GM12865 (cell line): ENCODE data around the gene VPS26B.
"Not testable (repeated sequence)": the region's sequence is repeated elsewhere in the genome, so short reads cannot be mapped to it uniquely, and the experiment has no call there.

ENCODE experiments used
- DNase-seq: peaks from one replicate; pipeline ENCODE4 v3.0.0; 2010; ENCODE audit warnings: low read depth
- H3K4me3 ChIP-seq: 2 replicates; pipeline ENCODE4 v1.5.1; 2011; ENCODE audit warnings: mild to moderate bottlenecking, low read depth, low read length, control low read depth
- TF ChIP-seq, protein P1 (sequence below): IDR thresholded peaks from 2 replicates; pipeline ENCODE4 v1.5.1; 2011; ENCODE audit warnings: low read length, control low read depth, low read depth, inconsistent platforms; ENCODE audit not compliant: insufficient read depth; ENCODE audit errors: missing control alignments

VPS26B gene

DNA sequence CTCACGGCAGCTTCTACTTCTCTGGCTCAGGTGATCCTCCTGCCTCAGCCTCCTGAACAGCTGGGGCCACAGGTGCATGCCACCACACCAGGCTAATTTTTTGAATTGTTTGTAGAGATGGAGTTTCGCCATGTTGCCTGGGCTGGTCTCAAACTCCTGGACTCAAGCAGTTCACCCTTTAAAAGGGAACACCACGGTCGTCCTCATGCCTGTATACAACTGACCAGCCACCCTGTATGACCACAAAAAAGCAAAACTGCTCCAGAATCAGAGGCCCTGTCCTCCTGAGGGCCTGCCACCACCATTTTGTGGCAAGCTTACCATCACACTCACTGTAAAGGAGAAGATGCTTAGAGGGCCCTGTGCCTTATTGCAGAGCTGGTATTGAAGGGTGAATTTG, 53.9 kb downstream of the VPS26B start:
- H3K4me3 ChIP-seq, result no peak overlapping the region
- no peak for DNase-seq
- TF ChIP-seq, protein P1, sequence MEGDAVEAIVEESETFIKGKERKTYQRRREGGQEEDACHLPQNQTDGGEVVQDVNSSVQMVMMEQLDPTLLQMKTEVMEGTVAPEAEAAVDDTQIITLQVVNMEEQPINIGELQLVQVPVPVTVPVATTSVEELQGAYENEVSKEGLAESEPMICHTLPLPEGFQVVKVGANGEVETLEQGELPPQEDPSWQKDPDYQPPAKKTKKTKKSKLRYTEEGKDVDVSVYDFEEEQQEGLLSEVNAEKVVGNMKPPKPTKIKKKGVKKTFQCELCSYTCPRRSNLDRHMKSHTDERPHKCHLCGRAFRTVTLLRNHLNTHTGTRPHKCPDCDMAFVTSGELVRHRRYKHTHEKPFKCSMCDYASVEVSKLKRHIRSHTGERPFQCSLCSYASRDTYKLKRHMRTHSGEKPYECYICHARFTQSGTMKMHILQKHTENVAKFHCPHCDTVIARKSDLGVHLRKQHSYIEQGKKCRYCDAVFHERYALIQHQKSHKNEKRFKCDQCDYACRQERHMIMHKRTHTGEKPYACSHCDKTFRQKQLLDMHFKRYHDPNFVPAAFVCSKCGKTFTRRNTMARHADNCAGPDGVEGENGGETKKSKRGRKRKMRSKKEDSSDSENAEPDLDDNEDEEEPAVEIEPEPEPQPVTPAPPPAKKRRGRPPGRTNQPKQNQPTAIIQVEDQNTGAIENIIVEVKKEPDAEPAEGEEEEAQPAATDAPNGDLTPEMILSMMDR, result no peak

DNA sequence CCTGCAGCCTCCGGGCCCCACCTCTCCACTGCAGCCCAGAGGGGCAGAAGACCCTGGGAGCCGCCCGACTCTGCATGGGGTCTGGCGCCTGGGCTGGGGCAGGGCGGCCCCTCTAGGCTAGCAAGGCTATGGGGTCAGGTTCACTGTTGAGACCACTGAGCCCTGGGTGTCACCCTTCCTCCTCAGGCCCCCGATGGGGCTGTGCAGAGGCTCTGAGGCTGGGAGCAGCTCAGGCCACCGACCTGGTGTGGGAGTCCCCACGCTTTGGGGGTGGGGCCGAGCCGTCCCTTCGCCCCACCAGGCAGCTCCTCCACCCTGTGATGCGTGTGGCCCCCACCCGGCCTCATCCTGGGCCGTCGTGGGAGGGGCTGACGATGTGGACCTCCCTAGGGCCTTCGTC, 57.2 kb downstream of the VPS26B start:
- not testable (repeated sequence) for DNase-seq, H3K4me3 ChIP-seq

DNA sequence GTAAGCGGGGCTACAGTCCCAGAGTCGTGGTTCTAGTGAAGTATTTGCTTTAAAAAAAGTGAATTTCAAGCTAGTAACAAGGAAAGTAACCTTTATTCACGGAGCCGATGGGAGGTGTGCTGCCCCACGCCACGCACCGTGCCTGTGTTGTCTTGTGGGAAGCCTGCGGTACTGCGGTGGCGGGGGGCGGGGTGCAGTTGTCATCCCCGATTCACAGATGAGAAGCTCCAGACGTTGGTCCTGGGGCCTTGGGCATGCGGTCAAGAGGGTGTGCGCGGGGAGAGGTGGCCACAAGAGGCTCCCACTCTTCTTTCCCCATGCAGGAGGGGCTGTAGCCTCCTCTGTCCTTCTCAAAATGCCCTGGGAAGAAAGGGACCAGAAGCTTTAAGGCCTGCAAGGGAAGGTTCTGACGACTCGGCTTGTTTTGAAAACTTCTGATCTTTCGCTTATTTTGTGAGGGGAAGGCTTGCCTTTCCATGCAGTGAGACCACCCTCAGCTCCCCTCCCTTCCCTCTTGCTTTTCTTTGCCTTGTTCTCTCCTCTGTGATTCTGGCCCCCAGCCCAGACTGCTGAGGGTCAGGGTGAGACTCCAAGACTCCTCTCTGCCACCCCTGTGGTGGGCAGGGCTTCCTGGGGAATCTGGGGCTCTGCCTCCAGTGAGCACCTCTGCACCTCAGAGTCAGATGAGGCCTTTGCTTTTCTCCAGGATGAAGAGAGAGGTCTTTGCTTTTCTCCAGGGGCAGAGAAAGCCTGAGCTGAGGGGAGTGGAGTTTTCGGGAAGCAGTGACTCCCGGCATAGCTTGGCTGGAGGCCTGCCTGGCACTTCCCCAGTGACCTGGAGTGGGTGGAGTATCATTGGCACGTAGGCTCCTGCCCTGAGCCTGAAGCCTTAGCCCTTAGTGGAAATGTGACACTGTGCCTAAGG, 57.9 kb downstream of the VPS26B start:
- DNase-seq, result no peak
- no peak overlapping the region for H3K4me3 ChIP-seq
- TF ChIP-seq, protein P1, result no peak

DNA sequence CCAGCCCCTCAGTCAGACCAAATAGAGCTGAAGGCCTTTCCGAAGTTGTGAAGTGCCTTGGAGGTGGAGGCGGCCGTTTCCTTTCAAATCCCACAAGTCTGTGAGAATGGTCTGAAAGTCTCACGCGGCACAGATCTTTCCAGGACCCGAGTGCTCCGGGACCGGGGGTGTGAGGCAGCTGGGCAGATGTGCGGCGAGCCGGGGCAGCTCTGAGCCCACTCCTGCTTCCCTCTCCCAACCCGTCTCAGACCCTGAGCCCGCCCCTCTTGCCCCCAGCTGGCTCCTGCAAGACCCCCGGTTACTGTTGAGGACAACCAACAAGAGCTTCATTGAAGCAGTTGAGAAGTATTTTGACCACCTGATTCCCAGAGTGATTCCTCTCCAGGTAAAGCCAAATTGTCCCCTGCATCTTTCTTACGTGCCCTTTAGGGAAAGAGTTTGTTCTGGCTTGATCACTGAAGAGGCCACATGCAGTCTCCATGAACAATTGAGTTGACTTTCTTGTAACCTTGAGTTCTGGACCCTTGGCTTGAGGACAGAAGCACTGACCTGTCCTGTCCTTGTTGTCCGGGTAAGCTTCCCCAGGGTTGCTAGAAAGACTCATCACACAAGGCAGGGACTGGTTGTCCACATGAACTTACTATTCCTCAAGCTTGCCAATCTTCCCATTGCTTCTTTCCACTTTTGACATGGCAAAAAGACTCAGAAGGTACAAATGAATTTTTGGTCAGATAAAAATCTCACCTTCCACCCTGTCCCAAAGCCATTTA, 59.2 kb downstream of the VPS26B start:
- no peak overlapping the region for H3K4me3 ChIP-seq
- TF ChIP-seq, protein P1, result no peak
- no peak for DNase-seq

GRCh38 chr11:134284349-134284748, 59.9 kb downstream of the VPS26B start:
- not testable (repeated sequence) for DNase-seq, H3K4me3 ChIP-seq

DNA sequence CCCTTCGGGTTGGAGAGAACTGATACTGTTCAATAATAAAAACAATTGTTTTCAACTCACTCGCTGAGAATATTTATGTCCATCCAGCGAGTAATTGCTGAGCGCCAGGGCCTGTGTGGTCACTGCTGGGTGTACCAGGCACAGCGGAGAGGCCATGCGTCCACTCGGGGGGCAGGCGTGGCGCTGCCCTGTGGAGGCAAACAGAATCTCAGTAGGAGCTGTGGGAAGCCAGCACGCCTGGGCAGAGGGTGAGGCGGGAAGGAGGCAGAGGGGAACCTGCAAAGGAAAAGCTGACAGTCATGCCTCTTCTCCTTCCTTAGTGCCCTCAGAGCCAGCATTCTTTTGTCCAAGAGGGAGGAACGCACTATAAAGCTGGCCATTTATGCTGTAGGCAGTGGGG, 63.1 kb downstream of the VPS26B start:
- no peak for DNase-seq
- TF ChIP-seq, protein P1, result no peak
- H3K4me3 ChIP-seq, result no peak overlapping the region

DNA sequence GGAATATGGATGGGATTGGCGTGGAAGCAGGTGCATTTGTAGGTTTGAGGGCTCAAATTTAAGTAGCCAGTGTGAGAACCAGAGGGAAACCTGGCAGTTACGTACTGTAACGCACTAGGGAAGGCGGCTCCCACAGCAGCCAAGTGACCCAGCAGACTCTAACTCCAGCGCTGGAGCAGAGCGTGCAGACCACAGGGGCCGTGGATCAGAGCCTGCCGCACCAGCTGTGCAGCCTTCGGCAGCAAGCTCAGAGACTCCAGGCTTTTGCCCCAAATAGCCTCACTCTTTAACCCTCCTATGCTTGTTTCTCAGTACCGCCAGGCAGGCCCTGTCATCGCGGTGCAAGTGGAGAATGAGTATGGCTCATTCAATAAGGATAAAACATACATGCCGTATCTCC, 64.0 kb downstream of the VPS26B start:
- TF ChIP-seq, protein P1, result no peak
- no peak overlapping the region for H3K4me3 ChIP-seq

More for the DNA sequence above, 64.0 kb downstream of the VPS26B start:
- no peak for DNase-seq
